AG09319 (cell line): ENCODE results near the gene FHIT.

Experiments
- DNase-seq: peaks from one replicate; pipeline ENCODE4 v3.0.0-alpha.2; 2010; ENCODE audit warnings: low read depth; ENCODE audit errors: extremely low read depth
- TF ChIP-seq, protein P1 (sequence below): IDR thresholded peaks from 2 replicates; pipeline ENCODE4 v1.5.1; 2011; ENCODE audit warnings: low read depth, mild to moderate bottlenecking, inconsistent platforms, low read length, moderate library complexity

Gene FHIT

GRCh38 chr3:60720736-60721135 is 530.5 kb downstream of the FHIT start:
- TF ChIP-seq, protein P1, sequence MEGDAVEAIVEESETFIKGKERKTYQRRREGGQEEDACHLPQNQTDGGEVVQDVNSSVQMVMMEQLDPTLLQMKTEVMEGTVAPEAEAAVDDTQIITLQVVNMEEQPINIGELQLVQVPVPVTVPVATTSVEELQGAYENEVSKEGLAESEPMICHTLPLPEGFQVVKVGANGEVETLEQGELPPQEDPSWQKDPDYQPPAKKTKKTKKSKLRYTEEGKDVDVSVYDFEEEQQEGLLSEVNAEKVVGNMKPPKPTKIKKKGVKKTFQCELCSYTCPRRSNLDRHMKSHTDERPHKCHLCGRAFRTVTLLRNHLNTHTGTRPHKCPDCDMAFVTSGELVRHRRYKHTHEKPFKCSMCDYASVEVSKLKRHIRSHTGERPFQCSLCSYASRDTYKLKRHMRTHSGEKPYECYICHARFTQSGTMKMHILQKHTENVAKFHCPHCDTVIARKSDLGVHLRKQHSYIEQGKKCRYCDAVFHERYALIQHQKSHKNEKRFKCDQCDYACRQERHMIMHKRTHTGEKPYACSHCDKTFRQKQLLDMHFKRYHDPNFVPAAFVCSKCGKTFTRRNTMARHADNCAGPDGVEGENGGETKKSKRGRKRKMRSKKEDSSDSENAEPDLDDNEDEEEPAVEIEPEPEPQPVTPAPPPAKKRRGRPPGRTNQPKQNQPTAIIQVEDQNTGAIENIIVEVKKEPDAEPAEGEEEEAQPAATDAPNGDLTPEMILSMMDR = no peak
- DNase-seq = no peak

DNA sequence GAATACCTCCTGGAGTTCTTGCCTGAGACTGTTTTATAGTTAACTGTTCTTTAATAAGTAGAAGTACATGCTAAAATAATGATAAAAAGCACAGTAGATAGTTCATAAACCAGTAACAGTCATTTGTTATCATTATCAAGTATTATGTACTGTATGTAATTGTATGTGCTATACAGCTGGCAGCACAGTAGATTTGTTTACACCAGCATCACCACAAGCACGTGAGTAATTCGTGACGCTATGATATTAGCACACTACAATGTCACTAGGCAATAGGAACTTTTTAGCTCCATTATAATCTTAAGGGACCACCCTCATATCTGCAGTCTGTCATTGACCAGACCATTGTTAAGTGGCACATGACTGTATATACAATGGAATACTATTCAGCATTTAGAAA is 534.7 kb downstream of the FHIT start:
- TF ChIP-seq, protein P1 = no peak
- DNase-seq = no peak

- TF ChIP-seq, protein P1 = no peak
- DNase-seq = peak; percentile 11
Measured at GRCh38 chr3:60708191-60708975, 542.9 kb downstream of the FHIT start.

DNA sequence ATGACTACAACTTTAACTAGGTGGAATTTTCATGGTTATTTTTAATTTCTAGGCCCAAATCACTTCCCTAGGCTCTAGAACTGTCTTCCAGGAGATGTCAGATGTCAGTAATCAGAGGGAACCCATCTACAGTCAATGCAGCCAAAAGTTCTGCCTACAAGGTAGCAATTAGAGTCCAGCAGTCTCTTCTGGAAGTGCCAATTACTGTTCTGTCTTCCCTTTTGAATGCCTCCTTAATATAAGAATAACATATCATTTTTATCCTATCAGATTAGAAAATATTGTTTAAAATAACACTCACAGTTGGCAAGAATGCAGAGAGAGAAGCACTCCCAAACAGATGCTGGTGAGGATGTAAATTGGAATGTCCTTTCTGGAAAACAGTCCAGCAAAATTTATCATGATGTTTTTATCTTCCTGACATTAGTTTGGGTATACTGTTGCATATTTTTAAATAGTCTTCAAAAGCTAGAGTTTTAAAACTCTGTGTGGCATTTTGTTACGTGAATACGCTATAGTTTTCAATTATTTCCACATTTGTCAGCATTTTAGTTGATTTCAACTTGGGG is 543.7 kb downstream of the FHIT start:
- DNase-seq = no peak
- TF ChIP-seq, protein P1 = no peak

DNA sequence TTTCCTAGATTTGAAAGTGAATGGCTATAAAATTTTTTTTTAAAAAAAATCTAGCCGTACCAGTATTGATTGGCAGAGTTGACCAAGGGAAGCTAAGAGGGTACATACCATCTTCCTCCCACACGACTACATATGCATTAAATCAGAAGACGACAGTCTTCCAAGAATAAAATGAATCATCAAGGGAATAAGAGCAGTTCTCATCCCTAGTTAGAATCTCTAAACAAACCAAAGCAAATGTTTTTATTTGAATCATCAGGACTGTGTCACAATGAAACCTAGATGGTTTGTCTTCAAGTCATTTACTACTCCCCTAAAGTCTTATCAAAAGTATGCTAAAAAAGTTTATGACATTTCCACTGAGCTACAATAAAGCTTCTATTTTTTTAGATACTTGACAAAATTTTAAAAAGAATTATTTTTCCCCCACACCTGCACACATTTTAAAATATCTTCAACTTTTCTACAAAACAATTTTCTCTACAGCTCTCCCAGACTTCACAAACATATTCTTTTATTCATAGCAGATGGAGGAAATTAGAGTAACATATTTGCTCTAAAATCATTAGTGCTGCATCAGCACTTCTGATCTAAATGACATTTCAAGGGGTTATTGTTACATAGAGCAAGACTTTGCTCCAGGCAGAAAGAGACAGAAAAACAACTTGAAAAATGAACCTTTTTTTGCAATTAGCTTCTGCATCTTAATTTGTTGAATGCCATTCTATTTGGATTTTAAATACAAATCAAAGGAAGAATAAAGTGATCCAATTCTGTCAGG is 547.1 kb downstream of the FHIT start:
- TF ChIP-seq, protein P1 = no peak
- DNase-seq = no peak

DNA sequence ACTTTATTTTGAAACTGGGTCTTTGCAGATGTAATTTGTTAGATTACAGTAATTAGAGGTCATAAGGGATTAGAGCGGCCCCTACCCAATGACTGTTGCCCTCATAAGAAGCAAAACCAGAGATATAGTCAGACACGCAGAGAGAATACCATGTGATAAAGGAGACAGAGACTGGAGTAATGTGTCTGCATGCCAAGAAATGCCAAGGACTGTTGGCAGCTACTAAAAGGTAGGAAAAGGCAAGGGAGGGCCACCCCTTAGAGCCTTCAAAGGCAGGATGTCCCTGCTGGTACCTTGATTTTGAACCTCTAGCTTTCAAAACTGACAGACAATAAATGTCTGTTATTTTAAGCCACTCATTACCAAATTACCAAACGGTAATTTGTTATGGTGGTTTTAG is 548.2 kb downstream of the FHIT start:
- DNase-seq = no peak
- TF ChIP-seq, protein P1 = no peak

GRCh38 chr3:60698117-60698516 is 553.1 kb downstream of the FHIT start:
- no peak for DNase-seq

More at GRCh38 chr3:60698117-60698516, 553.1 kb downstream of the FHIT start:
- TF ChIP-seq, protein P1 = no peak
